ENCODE data around the gene PSMD3. TPM values are rescaled to one million over a fixed set of nuclear protein-coding genes. Genes with fewer than 3 reads are reported as not detected.

Gene PSMD3
- total and polyA plus RNA-seq, 9 donors: 48.2 to 88.4 (median 73.4) TPM

GRCh38 chr17:40017422-40018080, 36.9 kb downstream of the PSMD3 start:
- Histone ChIP-seq H3K27ac (peak overlapping the region; percentile 39 to 55), H3K9me3 (no peaks in the 10 kb centered on the region), H3K27me3 (no peaks in the 10 kb centered on the region), H3K36me3 (no peaks in the 10 kb centered on the region), H3K4me1 (ENCODE audit: insufficient read depth) (peaks cover 23% of the 10 kb centered on the region), H3K4me3 (no peak overlapping the region)
- DNase-seq: peak in 3 of 5 donors; percentile 51 to 60 (median 57)
- TF ChIP-seq POLR2A (IDR thresholded peaks at IDR 0.05) (no peak), EP300 (IDR thresholded peaks at IDR 0.05) (no peak), CTCF (IDR thresholded peaks at IDR 0.05) (no peak)
- WGBS, 3 donors: 17 to 23% (median 22%) methylated on average over 15 of the region's 15 CpGs
- intact Hi-C loops (cut with DNase I): loop anchor here in 3 of 4 donors (5.0 to 10.0 kb wide), 4 partner anchors 95 to 277 kb away; no protein-coding TSS in a partner anchor

- H3K36me3 ChIP-seq: no peaks in the 10 kb centered on the region
- no peak overlapping the region for H3K4me3 ChIP-seq
- TF ChIP-seq CTCF (IDR thresholded peaks at IDR 0.05) (no peak), POLR2A (IDR thresholded peaks at IDR 0.05) (no peak), EP300 (IDR thresholded peaks at IDR 0.05) (no peak)
- peak overlapping the region in 1 of 2 donors; percentile 51 for H3K27ac ChIP-seq
- intact Hi-C loops (cut with DNase I): loop anchor here in 3 of 4 donors (5.0 to 10.0 kb wide), 4 partner anchors 94 to 276 kb away; no protein-coding TSS in a partner anchor
- 11 to 19% (median 12%) methylated on average over 15 of the region's 15 CpGs for WGBS, 3 donors
- DNase-seq: peak; percentile 62 to 90 (median 83)
- H3K9me3 ChIP-seq: no peaks in the 10 kb centered on the region
- H3K4me1 ChIP-seq (ENCODE audit: insufficient read depth): peaks cover 23% of the 10 kb centered on the region
- H3K27me3 ChIP-seq: no peaks in the 10 kb centered on the region
Observed at GRCh38 chr17:40018211-40019121, 37.9 kb downstream of the PSMD3 start.

GRCh38 chr17:40019140-40019991, 38.8 kb downstream of the PSMD3 start:
- TF ChIP-seq POLR2A (IDR thresholded peaks at IDR 0.05): no peak
- no peak for TF ChIP-seq CTCF (IDR thresholded peaks at IDR 0.05)
- TF ChIP-seq EP300 (IDR thresholded peaks at IDR 0.05): no peak
- peak in 3 of 5 donors; percentile 60 to 65 (median 63) for DNase-seq
- intact Hi-C loops (cut with DNase I): loop anchor here in 3 of 4 donors (5.0 to 10.0 kb wide), 4 partner anchors 93 to 275 kb away; no protein-coding TSS in a partner anchor
- no peaks in the 10 kb centered on the region for H3K36me3 ChIP-seq
- H3K4me1 ChIP-seq (ENCODE audit: insufficient read depth): peaks cover 23% of the 10 kb centered on the region
- no peaks in the 10 kb centered on the region for H3K9me3 ChIP-seq
- no peak overlapping the region for H3K4me3 ChIP-seq
- H3K27me3 ChIP-seq: no peaks in the 10 kb centered on the region
- WGBS, 3 donors: 61 to 66% (median 64%) methylated on average over 24 of the region's 24 CpGs
- H3K27ac ChIP-seq: peak overlapping the region in 1 of 2 donors; percentile 51

GRCh38 chr17:40020146-40020545, 39.5 kb downstream of the PSMD3 start:
- Histone ChIP-seq H3K9me3 (no peaks in the 10 kb centered on the region), H3K27ac (no peak overlapping the region), H3K27me3 (no peaks in the 10 kb centered on the region), H3K4me3 (no peak overlapping the region), H3K4me1 (ENCODE audit: insufficient read depth) (peaks cover 23% of the 10 kb centered on the region), H3K36me3 (no peaks in the 10 kb centered on the region)
- intact Hi-C loops (cut with DNase I): loop anchor here in 1 of 4 donors (5.0 kb wide), 1 partner anchor 147 kb away; no protein-coding TSS in a partner anchor
- no peak for DNase-seq
- TF ChIP-seq EP300 (IDR thresholded peaks at IDR 0.05) (no peak), POLR2A (IDR thresholded peaks at IDR 0.05) (no peak), CTCF (IDR thresholded peaks at IDR 0.05) (no peak)
- 83 to 89% (median 84%) methylated on average over 13 of the region's 13 CpGs for WGBS, 3 donors
